NCI-H2196 treated with DMSO at 0.1 percent for 48 hours (cell line): ENCODE data around the gene CMTM5.
"Not testable (repeated sequence)": the region's sequence is repeated elsewhere in the genome, so short reads cannot be mapped to it uniquely, and the experiment has no call there.

Experiments used
- DNase-seq: peaks from one replicate; lab custom pipeline; 2025; ENCODE audit not compliant: unreplicated experiment; lab: John Stamatoyannopoulos, UW

CMTM5 gene

GRCh38 chr14:23377573-23378563, 1.0 kb downstream of the CMTM5 start:
- DNase-seq = no peak

DNA sequence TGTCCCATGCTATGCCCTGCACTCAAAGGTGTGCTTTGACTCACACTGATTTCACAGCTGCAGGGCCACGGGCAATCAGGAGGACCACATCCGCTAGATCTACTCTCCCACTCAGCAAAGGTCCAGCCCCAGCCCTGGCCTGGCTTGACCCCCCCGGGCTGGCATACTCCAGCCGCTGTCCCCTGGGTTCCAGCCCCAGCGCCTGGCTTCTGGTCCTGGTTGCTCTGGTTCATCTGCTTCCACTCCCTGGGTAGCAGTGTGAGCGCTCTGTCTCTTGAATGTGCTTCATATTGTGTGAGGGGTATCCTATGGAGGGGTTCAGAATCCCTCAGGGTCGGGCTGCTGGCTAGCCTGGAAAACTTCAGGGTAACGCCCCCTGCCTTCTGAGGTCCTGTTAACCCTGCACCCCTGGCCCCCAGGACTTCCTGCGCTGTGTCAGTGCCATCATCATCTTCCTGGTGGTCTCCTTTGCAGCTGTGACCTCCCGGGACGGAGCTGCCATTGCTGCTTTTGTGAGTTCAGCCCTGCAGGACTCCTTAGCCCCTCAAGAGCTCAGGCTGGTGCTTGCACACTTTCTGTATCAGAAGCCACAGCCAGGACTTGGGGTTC, 1.9 kb downstream of the CMTM5 start:
- DNase-seq = no peak

GRCh38 chr14:23379366-23380196, 2.7 kb downstream of the CMTM5 start:
- peak; percentile 40 for DNase-seq

GRCh38 chr14:23380197-23380914, 3.5 kb downstream of the CMTM5 start:
- no peak for DNase-seq

- DNase-seq = no peak
Observed at GRCh38 chr14:23380976-23381375, 4.1 kb downstream of the CMTM5 start.

GRCh38 chr14:23381871-23382270, 5.0 kb downstream of the CMTM5 start:
- DNase-seq = peak; percentile 85

GRCh38 chr14:23382276-23382675, 5.4 kb downstream of the CMTM5 start:
- no peak for DNase-seq

- no peak for DNase-seq
Observed at GRCh38 chr14:23382731-23383440, 6.0 kb downstream of the CMTM5 start.

- DNase-seq = no peak
Observed at GRCh38 chr14:23384364-23385080, 7.7 kb downstream of the CMTM5 start.

DNA sequence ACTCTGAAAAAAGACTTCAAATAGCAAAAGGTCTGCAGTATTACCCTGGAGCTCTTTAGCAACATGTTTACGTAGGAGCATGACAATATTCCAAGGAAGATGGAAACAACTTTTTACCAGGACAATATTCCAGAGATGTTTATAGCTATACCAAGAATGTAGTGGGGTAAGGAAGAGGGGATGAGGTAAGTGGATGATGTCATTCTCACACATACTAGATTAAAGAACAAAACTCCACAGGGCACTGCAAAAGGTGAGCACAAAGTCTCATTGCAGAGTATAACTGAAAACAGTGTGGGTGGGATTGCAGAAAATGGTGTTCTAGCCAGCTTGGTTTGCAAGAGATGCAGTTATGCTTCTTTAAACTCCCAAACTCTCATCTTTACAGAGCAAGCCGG, 8.4 kb downstream of the CMTM5 start:
- no peak for DNase-seq

DNA sequence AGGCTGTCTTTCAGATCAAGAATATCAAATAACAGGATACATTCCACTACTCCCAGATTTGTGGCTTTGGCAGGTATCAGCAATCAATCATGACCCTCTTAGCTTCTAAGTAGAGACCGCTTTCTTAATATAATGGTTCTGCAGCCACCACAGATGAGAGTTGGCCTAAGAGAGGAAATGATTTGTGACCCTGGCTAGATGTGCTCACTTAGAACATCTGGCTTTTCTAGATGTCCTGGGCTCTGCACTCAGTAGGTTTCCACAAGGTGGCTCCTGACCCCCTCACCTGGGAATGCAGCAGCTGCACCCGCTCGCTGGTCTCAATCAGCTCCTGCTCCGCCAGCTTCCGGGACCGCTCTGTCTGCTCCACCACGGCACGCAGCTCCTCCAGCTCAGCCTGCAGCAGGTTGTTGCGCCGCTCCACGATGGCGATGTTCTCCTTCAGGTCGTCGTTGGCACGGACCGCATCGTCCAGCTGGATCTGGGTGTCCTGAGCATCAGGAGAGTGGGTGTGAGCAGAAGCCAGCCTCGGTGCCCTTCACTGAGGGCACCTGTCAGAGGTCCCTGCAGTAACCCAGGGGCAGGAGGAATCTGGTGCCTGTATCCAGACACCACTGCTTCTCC, 8.9 kb downstream of the CMTM5 start:
- no peak for DNase-seq

DNA sequence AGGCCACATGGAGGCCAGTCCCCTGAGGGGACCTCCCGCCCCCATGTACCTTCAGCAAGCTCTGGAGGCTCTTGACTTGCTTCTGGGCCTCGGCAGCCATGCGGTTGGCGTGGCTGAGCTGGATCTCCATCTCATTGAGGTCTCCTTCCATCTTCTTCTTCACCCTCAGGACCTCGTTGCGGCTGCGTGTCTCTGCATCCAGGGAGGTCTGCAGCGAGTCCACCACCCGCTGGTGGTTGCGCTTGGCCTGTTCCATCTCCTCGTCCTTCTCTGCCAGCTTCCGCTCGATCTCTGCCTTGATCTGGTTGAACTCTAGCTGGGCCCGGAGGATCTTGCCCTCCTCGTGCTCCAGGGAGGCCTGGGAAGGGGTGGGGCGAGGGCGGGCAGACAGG, 9.4 kb downstream of the CMTM5 start:
- DNase-seq = not testable (repeated sequence)

GRCh38 chr14:23386999-23387398, 10.2 kb downstream of the CMTM5 start:
- DNase-seq = no peak

DNA sequence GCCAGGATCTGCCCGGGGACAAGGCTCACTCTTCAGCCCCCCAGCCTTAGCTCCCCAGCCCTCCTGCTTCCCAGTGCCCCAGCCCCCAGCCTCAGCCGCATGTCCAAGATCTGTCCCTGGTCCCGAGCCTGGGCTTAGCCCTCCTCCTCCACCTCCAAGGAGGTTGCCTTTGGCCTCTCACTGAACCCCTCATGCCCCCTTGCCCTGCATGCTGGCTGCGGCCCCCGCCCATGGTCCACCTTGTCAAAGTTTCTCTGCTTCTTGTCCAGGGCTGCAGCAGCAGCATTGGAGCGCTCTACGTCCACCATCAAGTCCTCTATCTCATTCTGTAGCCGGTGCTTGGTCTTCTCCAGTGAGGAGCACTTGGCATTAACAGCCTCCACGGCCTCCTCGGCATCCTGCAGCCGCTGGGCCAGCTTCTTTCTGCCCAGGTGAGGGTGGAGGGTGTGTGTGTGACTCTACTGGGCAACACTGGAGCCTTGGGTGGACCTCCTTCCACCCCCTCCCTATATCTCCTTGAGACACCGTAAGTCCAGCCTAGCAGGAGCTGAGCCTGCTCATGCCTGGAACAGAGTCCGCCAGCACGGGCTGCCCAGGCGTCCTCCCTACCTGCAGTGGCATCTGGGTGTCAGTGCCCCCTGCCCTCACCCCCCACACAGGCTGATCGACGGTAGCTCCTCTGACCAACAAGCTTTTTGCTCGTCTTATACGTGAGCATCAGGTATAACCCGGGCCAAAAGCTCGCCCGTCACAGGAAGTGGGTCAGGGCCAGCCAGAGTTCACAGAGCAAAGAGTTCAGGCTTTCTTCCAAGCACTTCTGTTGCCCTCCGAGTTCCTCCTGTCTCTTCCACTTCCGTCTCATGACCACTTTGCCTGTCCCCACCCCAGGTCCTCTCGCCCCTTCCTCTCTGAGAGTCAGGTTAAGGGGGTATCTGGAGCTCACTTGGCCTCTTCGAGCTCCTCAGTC, 11.4 kb downstream of the CMTM5 start:
- DNase-seq = no peak

- DNase-seq = no peak
Observed at GRCh38 chr14:23388996-23389395, 12.2 kb downstream of the CMTM5 start.

GRCh38 chr14:23389396-23389795, 12.6 kb downstream of the CMTM5 start:
- no peak for DNase-seq

- not testable (repeated sequence) for DNase-seq
Observed at GRCh38 chr14:23389871-23390270, 13.0 kb downstream of the CMTM5 start.

DNA sequence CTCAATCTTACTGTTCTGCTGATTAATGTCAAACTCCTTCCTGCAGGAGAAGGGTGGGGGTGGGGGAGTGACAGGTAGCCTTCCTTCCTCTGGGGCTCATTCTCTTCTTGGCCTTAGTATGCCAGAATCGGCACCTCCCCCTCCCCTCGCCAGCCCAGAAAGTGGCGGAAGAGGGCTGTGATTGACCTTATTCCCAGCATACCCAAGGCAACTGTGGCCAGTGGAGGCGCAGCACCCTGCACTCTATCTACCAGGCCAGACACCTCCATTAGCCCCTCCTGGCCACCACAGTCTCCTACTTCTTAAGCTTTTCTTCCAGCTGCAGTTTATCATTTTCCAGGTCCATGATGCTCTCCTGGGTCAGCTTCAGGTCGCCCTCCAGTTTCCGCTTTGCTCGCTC, 15.8 kb downstream of the CMTM5 start:
- DNase-seq = no peak
